Lower lobe of right lung (tissue), 2 donors: Measurements from ENCODE around the gene RAB11FIP3. TPM values are rescaled to one million over a fixed set of nuclear protein-coding genes. Genes with fewer than 3 reads are reported as not detected.

Source experiments
- ATAC-seq, 2 donors: fragments of 200-7000 bp; cut with Tn5 transposase; one replicate each; pipeline ENCODE4 v1.9.1; 2020 to 2022; ENCODE audit warnings: mild to moderate bottlenecking in 2 of 2, moderate library complexity in 2 of 2
- DNase-seq: peaks from one replicate; pipeline ENCODE4 v3.0.0-alpha.2; 2020
- H3K27ac ChIP-seq: fragments of 200-600 bp; one replicate; pipeline ENCODE4 v1.8.0; 2022
- H3K27me3 ChIP-seq: fragments of 200-600 bp; one replicate; pipeline ENCODE4 v1.8.0; 2022; ENCODE audit warnings: low read depth
- H3K36me3 ChIP-seq: fragments of 200-600 bp; one replicate; pipeline ENCODE4 v1.8.0; 2022; ENCODE audit warnings: mild to moderate bottlenecking
- H3K4me1 ChIP-seq: fragments of 200-600 bp; one replicate; pipeline ENCODE4 v1.8.0; 2022
- H3K4me3 ChIP-seq: fragments of 200-600 bp; one replicate; pipeline ENCODE4 v1.8.0; 2022; ENCODE audit warnings: mild to moderate bottlenecking
- H3K9me3 ChIP-seq: fragments of 200-600 bp; one replicate; pipeline ENCODE4 v1.8.0; 2022
- intact Hi-C: fragments of 100-400 bp; cut with DNase I; formaldehyde crosslinking; loops from one replicate; pipeline ENCODE4 v1.11.0; 2022
- total RNA-seq: library from RNA; stranded (reverse); fragmentation: NEBNext Ultra II Directional; extraction: Animal tissue kit (Norgen Biotek cat#: 25700); gene quantifications from one replicate; pipeline ENCODE4 v1.2.1, GENCODE V29; 2021
- TF ChIP-seq, protein P1 (sequence below): fragments of 200-600 bp; IDR thresholded peaks from one replicate; pipeline ENCODE4 v1.8.0; 2022; ENCODE audit warnings: antibody characterized with exemption, mild to moderate bottlenecking
- donor health status: DM: no; HTN: yes; CAD: no; lungs with severe emphysema.

RAB11FIP3 gene
- total RNA-seq, 1 donor from 2014 or later, result 32.2 TPM

DNA sequence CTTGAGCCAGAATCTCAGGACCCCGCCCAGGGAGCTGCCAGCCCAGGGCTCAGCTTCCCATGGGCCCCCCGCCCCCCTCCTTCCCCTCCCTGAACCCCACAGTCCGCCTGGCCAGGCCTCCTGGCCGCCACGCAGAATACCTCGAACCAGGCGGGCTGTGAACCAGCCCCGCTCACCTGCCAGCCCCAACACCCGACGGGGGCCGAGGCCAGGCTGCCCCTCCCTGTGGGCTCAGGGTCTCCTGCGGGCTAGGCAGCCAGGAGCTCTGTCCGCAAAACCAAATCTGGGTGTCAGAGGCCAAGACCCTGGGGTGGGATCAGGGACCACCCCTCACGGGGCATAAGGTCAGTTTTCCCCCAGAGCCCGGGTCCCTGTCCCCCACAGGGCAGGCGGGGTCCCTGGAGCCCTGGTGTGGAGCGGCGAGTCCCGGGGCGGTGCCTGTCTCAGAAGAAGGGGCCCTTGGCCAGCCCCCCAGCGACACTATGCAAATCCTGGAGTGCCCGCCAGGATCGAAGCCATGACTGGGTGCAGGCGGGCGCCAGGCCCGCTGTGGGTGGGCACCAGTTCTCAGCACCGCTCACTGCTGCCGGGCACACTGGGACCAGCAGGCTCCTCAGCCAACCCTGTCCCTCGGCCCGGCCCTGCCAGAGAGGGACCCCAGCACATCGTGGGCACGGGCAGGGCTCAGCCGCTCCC, 128.3 kb downstream of the RAB11FIP3 start:
- no peak overlapping the region for H3K27ac ChIP-seq
- no peak overlapping the region for H3K4me3 ChIP-seq
- H3K4me1 ChIP-seq, result no peaks in the 10 kb centered on the region
- peaks cover 14% of the 10 kb centered on the region for H3K27me3 ChIP-seq
- H3K9me3 ChIP-seq, result no peaks in the 10 kb centered on the region
- intact Hi-C loops, result no loop called here
- peaks cover 40% of the 10 kb centered on the region for H3K36me3 ChIP-seq
- TF ChIP-seq, protein P1, sequence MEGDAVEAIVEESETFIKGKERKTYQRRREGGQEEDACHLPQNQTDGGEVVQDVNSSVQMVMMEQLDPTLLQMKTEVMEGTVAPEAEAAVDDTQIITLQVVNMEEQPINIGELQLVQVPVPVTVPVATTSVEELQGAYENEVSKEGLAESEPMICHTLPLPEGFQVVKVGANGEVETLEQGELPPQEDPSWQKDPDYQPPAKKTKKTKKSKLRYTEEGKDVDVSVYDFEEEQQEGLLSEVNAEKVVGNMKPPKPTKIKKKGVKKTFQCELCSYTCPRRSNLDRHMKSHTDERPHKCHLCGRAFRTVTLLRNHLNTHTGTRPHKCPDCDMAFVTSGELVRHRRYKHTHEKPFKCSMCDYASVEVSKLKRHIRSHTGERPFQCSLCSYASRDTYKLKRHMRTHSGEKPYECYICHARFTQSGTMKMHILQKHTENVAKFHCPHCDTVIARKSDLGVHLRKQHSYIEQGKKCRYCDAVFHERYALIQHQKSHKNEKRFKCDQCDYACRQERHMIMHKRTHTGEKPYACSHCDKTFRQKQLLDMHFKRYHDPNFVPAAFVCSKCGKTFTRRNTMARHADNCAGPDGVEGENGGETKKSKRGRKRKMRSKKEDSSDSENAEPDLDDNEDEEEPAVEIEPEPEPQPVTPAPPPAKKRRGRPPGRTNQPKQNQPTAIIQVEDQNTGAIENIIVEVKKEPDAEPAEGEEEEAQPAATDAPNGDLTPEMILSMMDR, result no peak
- no peak for ATAC-seq
- DNase-seq, result no peak

DNA sequence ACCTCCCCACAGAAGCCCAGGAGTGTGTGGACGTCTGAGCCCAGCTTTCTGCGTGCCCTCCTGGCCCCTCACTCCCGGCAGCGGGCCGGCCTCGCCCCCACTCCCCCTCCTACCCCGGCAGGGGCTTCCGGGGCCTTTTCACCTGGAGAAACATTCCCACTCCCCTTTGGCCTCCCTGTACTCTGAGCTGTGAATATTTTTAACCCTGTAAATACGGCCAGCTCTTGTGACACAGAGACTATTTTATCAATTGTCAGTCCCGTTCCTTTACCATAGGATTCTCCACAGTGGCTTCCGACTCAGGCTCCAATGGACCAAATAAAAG, 128.8 kb downstream of the RAB11FIP3 start:
- H3K36me3 ChIP-seq, result peaks cover 34% of the 10 kb centered on the region
- intact Hi-C loops, result no loop called here
- no peaks in the 10 kb centered on the region for H3K9me3 ChIP-seq
- H3K4me3 ChIP-seq, result no peak overlapping the region
- TF ChIP-seq, protein P1, result no peak
- no peaks in the 10 kb centered on the region for H3K4me1 ChIP-seq
- peaks cover 19% of the 10 kb centered on the region for H3K27me3 ChIP-seq
- DNase-seq (no peak), ATAC-seq (no peak)
- no peak overlapping the region for H3K27ac ChIP-seq

DNA sequence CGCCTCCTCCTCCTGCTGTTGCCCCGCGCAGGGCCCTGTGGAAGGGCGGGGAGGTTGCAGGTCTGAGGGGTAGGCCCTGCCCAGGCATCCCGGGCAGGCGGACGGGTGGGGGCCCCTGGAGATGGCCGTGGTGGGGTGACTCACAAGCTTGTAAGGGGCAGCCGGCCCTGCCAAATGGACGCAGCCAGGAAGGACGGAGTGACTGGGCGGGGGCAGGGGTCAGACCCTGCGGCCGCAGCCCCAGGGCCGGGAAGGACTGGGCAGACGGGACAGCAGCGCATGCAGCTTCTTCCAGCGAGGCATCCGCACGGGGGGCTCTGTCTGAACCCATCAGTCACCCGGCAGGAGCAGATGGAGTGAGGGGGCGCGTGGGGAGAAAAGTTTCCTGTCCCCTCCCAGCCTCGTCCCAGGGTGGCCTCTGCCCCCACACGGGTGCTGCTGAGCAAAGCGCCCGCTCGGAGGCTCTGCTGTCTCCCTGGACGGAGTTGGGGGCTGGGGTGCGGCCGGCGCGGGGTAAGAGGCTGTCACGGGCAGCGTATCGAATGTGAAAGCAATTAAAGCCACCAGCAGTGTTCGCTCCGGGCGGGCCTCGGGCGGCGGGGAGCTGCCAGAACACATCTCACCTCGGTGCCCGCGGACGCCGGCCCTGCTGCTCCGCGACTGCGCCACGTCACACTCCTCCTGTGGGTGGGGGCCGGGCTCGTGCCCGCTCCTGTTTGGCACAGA, 129.4 kb downstream of the RAB11FIP3 start:
- H3K9me3 ChIP-seq, result no peaks in the 10 kb centered on the region
- H3K4me3 ChIP-seq, result no peak overlapping the region
- peaks cover 25% of the 10 kb centered on the region for H3K27me3 ChIP-seq
- ATAC-seq (no peak), DNase-seq (no peak)
- no peak overlapping the region for H3K27ac ChIP-seq
- TF ChIP-seq, protein P1, result no peak
- no peaks in the 10 kb centered on the region for H3K4me1 ChIP-seq
- intact Hi-C loops, result no loop called here
- H3K36me3 ChIP-seq, result peaks cover 29% of the 10 kb centered on the region

DNA sequence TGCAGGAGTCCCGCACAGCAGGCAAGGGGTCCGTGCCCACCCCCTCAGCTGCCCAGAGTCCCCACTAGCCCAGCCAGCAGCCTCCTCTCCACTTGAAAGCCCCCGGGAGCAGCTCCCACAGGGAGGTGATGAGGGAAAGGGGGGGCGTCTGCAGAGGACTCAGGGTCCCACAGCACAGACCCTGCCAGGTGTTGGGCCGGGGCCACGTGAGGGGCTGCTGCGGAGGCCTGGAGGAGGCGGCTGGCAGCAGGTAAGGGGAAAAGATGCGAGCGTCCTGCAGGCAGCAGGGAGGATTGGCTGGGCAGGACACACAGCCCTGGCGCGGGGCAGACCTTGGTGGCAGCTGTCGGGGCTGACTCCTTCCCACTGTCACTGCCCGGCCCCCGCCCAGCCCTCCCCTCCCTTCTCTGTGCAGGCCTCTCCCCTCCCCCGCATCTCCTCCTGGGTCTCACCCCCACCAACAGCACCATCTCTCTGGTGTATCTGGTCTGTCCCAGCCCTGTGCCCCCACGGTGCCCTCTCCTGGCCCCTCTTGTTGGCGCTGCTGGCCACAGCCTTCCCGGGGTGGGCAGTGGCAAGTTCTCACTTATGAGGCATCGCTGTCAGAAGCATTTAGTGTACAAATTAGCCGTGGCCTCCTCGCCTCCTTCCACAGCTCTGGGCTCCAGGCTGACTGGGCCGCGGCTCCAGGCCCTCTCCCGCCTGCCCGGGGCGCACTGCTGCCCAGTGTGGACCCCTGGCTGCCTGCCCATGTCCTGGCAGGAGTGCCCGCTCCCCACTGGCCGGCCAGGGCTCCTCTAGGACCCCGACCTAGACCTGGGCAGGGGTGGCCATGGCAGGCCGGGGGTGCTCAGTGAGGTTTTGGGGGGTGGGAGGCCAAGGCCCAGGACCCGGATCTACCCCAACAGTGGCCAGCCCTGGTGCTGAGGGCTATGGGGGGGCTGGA, 130.4 kb downstream of the RAB11FIP3 start:
- no peaks in the 10 kb centered on the region for H3K4me1 ChIP-seq
- H3K36me3 ChIP-seq, result peaks cover 23% of the 10 kb centered on the region
- peaks cover 28% of the 10 kb centered on the region for H3K27me3 ChIP-seq
- H3K4me3 ChIP-seq, result no peak overlapping the region
- DNase-seq (no peak), ATAC-seq (no peak)
- intact Hi-C loops, result no loop called here
- H3K9me3 ChIP-seq, result no peaks in the 10 kb centered on the region
- H3K27ac ChIP-seq, result no peak overlapping the region
- TF ChIP-seq, protein P1, result no peak

- no peaks in the 10 kb centered on the region for H3K9me3 ChIP-seq
- intact Hi-C loops, result no loop called here
These were observed 131.2 kb downstream of the RAB11FIP3 start for GRCh38 chr16:556474-557173.

More at GRCh38 chr16:556474-557173, 131.2 kb downstream of the RAB11FIP3 start:
- Histone ChIP-seq H3K27me3 (peaks cover 36% of the 10 kb centered on the region), H3K4me1 (no peaks in the 10 kb centered on the region), H3K27ac (no peak overlapping the region), H3K36me3 (peaks cover 19% of the 10 kb centered on the region), H3K4me3 (no peak overlapping the region)
- no peak for DNase-seq
- no peak for ATAC-seq
- TF ChIP-seq, protein P1, result no peak
